Prostate gland (tissue), 2 donors: Measurements from ENCODE around the gene RAPGEF2. TPM values are rescaled to one million over a fixed set of nuclear protein-coding genes. Genes with fewer than 3 reads are reported as not detected.
A peak's percentile ranks its signal among the peaks of the same experiment; 100 is the strongest.

Experiments
- DNase-seq: peaks from one replicate; pipeline ENCODE4 v3.0.0-alpha.2; 2019; ENCODE audit warnings: low spot score
- H3K27ac ChIP-seq, 2 donors: fragments of 200-600 bp; sonication (generic); 2 replicates each; pipeline ENCODE4 v1.5.1; 2017 to 2019
- H3K27me3 ChIP-seq: fragments of 200-600 bp; sonication (generic); replicated peaks from 2 replicates; pipeline ENCODE4 v1.5.1; 2019; ENCODE audit not compliant: insufficient read depth
- H3K36me3 ChIP-seq, 2 donors: fragments of 200-600 bp; sonication (generic); 1 replicate in 1 of 2; 2 replicates in 1 of 2; pipeline versions ENCODE4 v1.5.1 to v1.8.1; 2017 to 2019
- H3K4me1 ChIP-seq: fragments of 200-600 bp; sonication (generic); replicated peaks from 2 replicates; pipeline ENCODE4 v1.5.1; 2019
- H3K4me3 ChIP-seq, 2 donors: fragments of 200-600 bp; sonication (generic); 2 replicates each; pipeline ENCODE4 v1.5.1; 2017 to 2019
- H3K9me3 ChIP-seq: fragments of 200-600 bp; sonication (generic); 2 replicates; pipeline ENCODE4 v1.5.1; 2017
- CTCF ChIP-seq, 4 experiments: fragments of 200-600 bp in 2 of 4; fragments of 450-650 bp in 2 of 4; sonication (generic) in 2 of 4; IDR thresholded peaks; 1 replicate in 3 of 4; 2 replicates in 1 of 4; pipeline ENCODE4 v1.5.1; 2016 to 2019; ENCODE audit warnings: antibody characterized with exemption in 4 of 4, mild to moderate bottlenecking in 2 of 4, moderate library complexity in 2 of 4
- POLR2A ChIP-seq: fragments of 450-650 bp; IDR thresholded peaks from one replicate; pipeline ENCODE4 v1.6.1; 2016; ENCODE audit warnings: antibody characterized with exemption, mild to moderate bottlenecking
- POLR2AphosphoS5 ChIP-seq: sonication (generic); formaldehyde crosslinking; IDR thresholded peaks from one replicate; pipeline ENCODE4 v1.6.1; 2017; ENCODE audit warnings: antibody characterized with exemption
- WGBS: methylation state at CpG from one replicate; pipeline ENCODE4 v1.1.5; 2018; 5-methylcytosine and 5-hydroxymethylcytosine counted together
- intact Hi-C: fragments of 100-400 bp; cut with DNase I; formaldehyde crosslinking; loops from one replicate; pipeline ENCODE4 v1.14.2; 2022
- total RNA-seq, 2 donors: library from RNA; depleted of rRNA; stranded (reverse); fragments of >200 nt; gene quantifications; one replicate each; pipeline ENCODE4 v1.1.0, GENCODE V29; 2016

Gene RAPGEF2
- total RNA-seq, 2 donors from 2014 or later = 29.2 to 29.5 TPM

GRCh38 chr4:159296061-159296460 lies 193.2 kb downstream of the RAPGEF2 start:
- Histone ChIP-seq H3K4me1 (no peaks in the 10 kb centered on the region), H3K4me3 (no peak overlapping the region), H3K27ac (no peak overlapping the region), H3K36me3 (no peaks in the 10 kb centered on the region), H3K27me3 (no peaks in the 10 kb centered on the region), H3K9me3 (no peaks in the 10 kb centered on the region)
- TF ChIP-seq POLR2AphosphoS5 (no peak), POLR2A (no peak), CTCF (IDR thresholded peaks at IDR 0.05) (no peak)
- DNase-seq = no peak
- intact Hi-C loops = no loop called here

- Histone ChIP-seq H3K9me3 (no peaks in the 10 kb centered on the region), H3K4me1 (no peaks in the 10 kb centered on the region), H3K4me3 (no peak overlapping the region), H3K27me3 (no peaks in the 10 kb centered on the region), H3K36me3 (no peaks in the 10 kb centered on the region), H3K27ac (no peak overlapping the region)
- DNase-seq = no peak
- TF ChIP-seq POLR2AphosphoS5 = no peak
- TF ChIP-seq CTCF (IDR thresholded peaks at IDR 0.05) = no peak
- no peak for TF ChIP-seq POLR2A
- WGBS = 80% methylated on average over 4 of the region's 4 CpGs
- intact Hi-C loops = no loop called here
Measured at GRCh38 chr4:159297091-159297490, 194.2 kb downstream of the RAPGEF2 start.

GRCh38 chr4:159298502-159298901 lies 195.6 kb downstream of the RAPGEF2 start:
- WGBS = 28% methylated on average over 4 of the region's 4 CpGs

GRCh38 chr4:159303435-159303834 lies 200.6 kb downstream of the RAPGEF2 start:
- H3K4me3 ChIP-seq = no peak overlapping the region
- H3K27ac ChIP-seq = no peak overlapping the region
- WGBS = 94% methylated on average over 4 of the region's 4 CpGs
- TF ChIP-seq CTCF (IDR thresholded peaks at IDR 0.05) (no peak), POLR2A (no peak), POLR2AphosphoS5 (no peak)
- H3K27me3 ChIP-seq = no peaks in the 10 kb centered on the region
- H3K36me3 ChIP-seq = no peaks in the 10 kb centered on the region
- H3K9me3 ChIP-seq = no peaks in the 10 kb centered on the region
- intact Hi-C loops = no loop called here
- H3K4me1 ChIP-seq = no peaks in the 10 kb centered on the region
- no peak for DNase-seq

More at GRCh38 chr4:159298502-159298901, 195.6 kb downstream of the RAPGEF2 start:
- Histone ChIP-seq H3K36me3 (no peaks in the 10 kb centered on the region), H3K4me3 (no peak overlapping the region), H3K27me3 (no peaks in the 10 kb centered on the region), H3K9me3 (no peaks in the 10 kb centered on the region), H3K27ac (no peak overlapping the region), H3K4me1 (no peaks in the 10 kb centered on the region)
- intact Hi-C loops = no loop called here
- DNase-seq = no peak
- TF ChIP-seq POLR2AphosphoS5 (peak; percentile 57), CTCF (IDR thresholded peaks at IDR 0.05) (no peak), POLR2A (no peak)

DNA sequence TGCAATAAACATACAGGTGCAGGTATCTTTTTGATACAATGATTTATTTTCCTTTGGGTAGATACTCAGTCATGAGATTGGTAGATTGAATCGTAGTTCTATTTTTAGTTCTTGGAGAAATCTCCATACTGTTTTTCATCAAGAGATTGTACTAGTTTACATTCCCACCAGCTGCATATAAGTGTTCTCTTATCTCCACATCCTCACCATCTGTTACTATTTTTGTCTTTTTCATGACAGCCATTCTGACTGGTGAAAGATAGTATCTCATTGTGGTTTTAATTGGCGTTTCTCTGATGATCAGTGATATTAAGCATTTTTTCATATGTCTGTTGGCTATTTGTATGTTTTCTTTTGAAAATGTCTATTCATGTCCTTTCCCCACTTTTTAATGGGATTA lies 202.2 kb downstream of the RAPGEF2 start:
- H3K36me3 ChIP-seq = no peaks in the 10 kb centered on the region
- H3K4me1 ChIP-seq = no peaks in the 10 kb centered on the region
- no peak overlapping the region for H3K27ac ChIP-seq
- TF ChIP-seq POLR2A = no peak
- DNase-seq = no peak
- intact Hi-C loops = no loop called here
- 89% methylated on average over 2 of the region's 2 CpGs for WGBS
- H3K9me3 ChIP-seq = no peaks in the 10 kb centered on the region
- H3K27me3 ChIP-seq = no peaks in the 10 kb centered on the region
- H3K4me3 ChIP-seq = no peak overlapping the region
